ENCODE data around the gene TNIK. TPM values are rescaled to one million over a fixed set of nuclear protein-coding genes. Genes with fewer than 3 reads are reported as not detected.

Gene TNIK
- total and polyA plus RNA-seq, 2 experiments from 2014 or later: 7.4 to 13.8 TPM

DNA sequence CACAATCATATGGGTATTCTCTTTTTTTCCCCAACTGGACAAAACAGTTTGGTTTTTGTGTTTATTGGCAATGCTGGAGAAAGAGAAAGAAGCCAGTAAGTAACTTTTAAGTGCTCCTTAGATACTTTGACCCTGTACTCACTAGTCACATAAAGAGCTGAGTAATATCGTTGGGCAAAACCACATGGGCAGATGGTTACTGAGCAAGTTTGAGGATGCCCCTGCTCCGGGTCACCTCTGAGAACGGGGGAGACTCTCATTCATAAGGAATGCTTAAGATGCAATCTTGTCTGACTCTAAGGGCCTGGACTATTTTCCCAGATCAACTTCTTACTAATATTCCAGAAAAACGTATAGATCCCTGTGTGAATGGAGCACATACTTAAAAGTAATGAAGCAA is 327.3 kb downstream of the TNIK start:
- H3K4me1 ChIP-seq (ENCODE audit: insufficient read depth): peaks cover 11% of the 10 kb centered on the region
- no peaks in the 10 kb centered on the region for H3K9me2 ChIP-seq (replicated peaks; ENCODE audit: insufficient read depth)
- no peak overlapping the region for H3K4me2 ChIP-seq
- H3K4me3 ChIP-seq: no peak overlapping the region
- no peaks in the 10 kb centered on the region for H4K20me1 ChIP-seq (ENCODE audit: insufficient read depth, poor library complexity, severe bottlenecking)
- H3K27ac ChIP-seq: no peak overlapping the region
- no peaks in the 10 kb centered on the region for H3K9me3 ChIP-seq (ENCODE audit: low read depth)
- WGBS (ENCODE audit: low lambda C conversion rate, missing lambda C conversion rate): 91% methylated on average over 4 of the region's 4 CpGs
- H3K36me3 ChIP-seq (replicated peaks; ENCODE audit: insufficient read depth, low read depth): no peaks in the 10 kb centered on the region
- no peaks in the 10 kb centered on the region for H3K27me3 ChIP-seq
- DNase-seq (ENCODE audit: low spot score): no peak
- H2AFZ ChIP-seq: no peak overlapping the region
- TF ChIP-seq, protein P1, sequence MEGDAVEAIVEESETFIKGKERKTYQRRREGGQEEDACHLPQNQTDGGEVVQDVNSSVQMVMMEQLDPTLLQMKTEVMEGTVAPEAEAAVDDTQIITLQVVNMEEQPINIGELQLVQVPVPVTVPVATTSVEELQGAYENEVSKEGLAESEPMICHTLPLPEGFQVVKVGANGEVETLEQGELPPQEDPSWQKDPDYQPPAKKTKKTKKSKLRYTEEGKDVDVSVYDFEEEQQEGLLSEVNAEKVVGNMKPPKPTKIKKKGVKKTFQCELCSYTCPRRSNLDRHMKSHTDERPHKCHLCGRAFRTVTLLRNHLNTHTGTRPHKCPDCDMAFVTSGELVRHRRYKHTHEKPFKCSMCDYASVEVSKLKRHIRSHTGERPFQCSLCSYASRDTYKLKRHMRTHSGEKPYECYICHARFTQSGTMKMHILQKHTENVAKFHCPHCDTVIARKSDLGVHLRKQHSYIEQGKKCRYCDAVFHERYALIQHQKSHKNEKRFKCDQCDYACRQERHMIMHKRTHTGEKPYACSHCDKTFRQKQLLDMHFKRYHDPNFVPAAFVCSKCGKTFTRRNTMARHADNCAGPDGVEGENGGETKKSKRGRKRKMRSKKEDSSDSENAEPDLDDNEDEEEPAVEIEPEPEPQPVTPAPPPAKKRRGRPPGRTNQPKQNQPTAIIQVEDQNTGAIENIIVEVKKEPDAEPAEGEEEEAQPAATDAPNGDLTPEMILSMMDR (IDR thresholded peaks at IDR 0.05; ENCODE audit: poor library complexity): no peak
- TF ChIP-seq EZH2 (IDR thresholded peaks at IDR 0.05; ENCODE audit: borderline replicate concordance) (no peak), EZH2phosphoT487 (IDR thresholded peaks at IDR 0.05; ENCODE audit: low read depth, severe bottlenecking, unreplicated experiment) (no peak)
- H3K79me2 ChIP-seq: no peaks in the 10 kb centered on the region

DNA sequence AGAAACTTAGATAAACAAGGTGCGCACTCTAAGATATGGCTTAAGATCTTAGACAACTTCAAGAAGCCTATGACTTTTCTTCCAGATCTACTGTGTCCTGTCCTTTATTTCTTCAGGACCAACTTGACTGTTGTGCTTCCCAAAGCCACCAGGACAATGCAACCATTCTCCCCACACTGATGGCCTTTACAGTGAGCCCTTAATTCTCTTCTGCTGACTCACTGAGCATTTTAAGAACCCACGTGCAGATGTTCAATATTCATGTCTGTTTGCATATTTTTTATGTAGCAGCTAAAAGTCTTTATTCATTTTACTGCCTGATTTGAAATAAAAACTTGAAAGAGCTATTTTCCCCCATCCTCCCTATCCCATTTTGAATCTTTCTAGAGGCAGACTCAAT is 330.4 kb downstream of the TNIK start:
- Histone ChIP-seq H3K9me3 (ENCODE audit: low read depth) (no peaks in the 10 kb centered on the region), H3K4me2 (peak overlapping the region; percentile 31), H2AFZ (no peak overlapping the region), H3K79me2 (no peaks in the 10 kb centered on the region), H3K27me3 (no peaks in the 10 kb centered on the region), H3K36me3 (replicated peaks; ENCODE audit: insufficient read depth, low read depth) (no peaks in the 10 kb centered on the region), H3K27ac (peak overlapping the region; percentile 5), H3K4me3 (no peak overlapping the region), H3K4me1 (ENCODE audit: insufficient read depth) (peaks cover 11% of the 10 kb centered on the region), H3K9me2 (replicated peaks; ENCODE audit: insufficient read depth) (no peaks in the 10 kb centered on the region), H4K20me1 (ENCODE audit: insufficient read depth, poor library complexity, severe bottlenecking) (no peaks in the 10 kb centered on the region)
- TF ChIP-seq, protein P1 (IDR thresholded peaks at IDR 0.05; ENCODE audit: poor library complexity): no peak
- TF ChIP-seq EZH2 (IDR thresholded peaks at IDR 0.05; ENCODE audit: borderline replicate concordance): no peak
- no peak for TF ChIP-seq EZH2phosphoT487 (IDR thresholded peaks at IDR 0.05; ENCODE audit: low read depth, severe bottlenecking, unreplicated experiment)
- WGBS (ENCODE audit: low lambda C conversion rate, missing lambda C conversion rate): 54% methylated on average over 2 of the region's 2 CpGs
- no peak for DNase-seq (ENCODE audit: low spot score)

DNA sequence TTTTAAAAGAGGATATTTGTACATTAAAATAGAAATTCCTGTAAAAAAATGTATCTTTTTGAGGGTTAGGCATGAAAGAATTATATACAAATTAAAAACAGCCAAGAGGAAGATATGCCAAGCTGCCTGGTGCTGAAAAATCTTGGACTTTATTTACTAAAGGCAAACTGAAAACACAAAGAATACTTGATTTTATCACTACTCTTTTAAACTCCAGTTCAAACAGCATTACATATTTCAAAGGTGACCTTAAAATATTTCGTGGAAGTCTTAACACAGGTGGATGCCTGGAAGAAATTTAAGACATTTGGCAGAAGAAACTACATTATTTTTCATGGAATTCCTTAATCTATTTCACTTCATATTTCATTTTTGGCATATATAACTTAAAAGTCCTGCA is 332.6 kb downstream of the TNIK start:
- TF ChIP-seq EZH2 (IDR thresholded peaks at IDR 0.05; ENCODE audit: borderline replicate concordance) (no peak), EZH2phosphoT487 (IDR thresholded peaks at IDR 0.05; ENCODE audit: low read depth, severe bottlenecking, unreplicated experiment) (no peak)
- TF ChIP-seq, protein P1 (IDR thresholded peaks at IDR 0.05; ENCODE audit: poor library complexity): no peak
- DNase-seq (ENCODE audit: low spot score): no peak
- Histone ChIP-seq H3K4me2 (no peak overlapping the region), H3K36me3 (replicated peaks; ENCODE audit: insufficient read depth, low read depth) (no peaks in the 10 kb centered on the region), H3K9me2 (replicated peaks; ENCODE audit: insufficient read depth) (no peaks in the 10 kb centered on the region), H4K20me1 (ENCODE audit: insufficient read depth, poor library complexity, severe bottlenecking) (no peaks in the 10 kb centered on the region), H3K79me2 (no peaks in the 10 kb centered on the region), H3K9me3 (ENCODE audit: low read depth) (no peaks in the 10 kb centered on the region), H2AFZ (no peak overlapping the region), H3K27me3 (no peaks in the 10 kb centered on the region), H3K4me1 (ENCODE audit: insufficient read depth) (peaks cover 11% of the 10 kb centered on the region), H3K27ac (no peak overlapping the region), H3K4me3 (no peak overlapping the region)
- WGBS (ENCODE audit: low lambda C conversion rate, missing lambda C conversion rate): 79% methylated on average over 1 of the region's 1 CpG

All from hepatocyte (in vitro differentiated cells).